Measurements from ENCODE around the gene ADGRA1. TPM values are rescaled to one million over a fixed set of nuclear protein-coding genes. Genes with fewer than 3 reads are reported as not detected.

Gene ADGRA1
- polyA plus RNA-seq, 4 donors, result 0.10 to 0.22 TPM; not detected in 2

GRCh38 chr10:133166828-133167692, 79.3 kb downstream of the ADGRA1 start:
- no peak for DNase-seq
- 78 to 89% (median 85%) methylated on average over 66 of the region's 66 CpGs for WGBS, 3 donors

GRCh38 chr10:133167693-133168616, 80.2 kb downstream of the ADGRA1 start:
- H3K4me3 ChIP-seq (ENCODE audit: low read depth in 1 of 3, low read length in 3 of 3), result no peak overlapping the region
- no peaks in the 10 kb centered on the region for H3K9me3 ChIP-seq (ENCODE audit: control insufficient read depth in 2 of 2, insufficient read depth in 1 of 2, low read depth in 1 of 2, low read length in 1 of 2)
- no peaks in the 10 kb centered on the region for H3K4me1 ChIP-seq (ENCODE audit: control insufficient read depth in 3 of 3, insufficient read depth in 2 of 3, low read depth in 1 of 3, low read length in 2 of 3)
- peaks cover 0 to 2% (median 0%) of the 10 kb centered on the region in 3 donors for H3K27me3 ChIP-seq (ENCODE audit: control insufficient read depth in 3 of 3, insufficient read depth in 3 of 3, low read length in 3 of 3)
- DNase-seq, result no peak
- peaks cover 0 to 64% (median 0%) of the 10 kb centered on the region in 3 donors for H3K36me3 ChIP-seq (ENCODE audit: control insufficient read depth in 3 of 3, insufficient read depth in 2 of 3, low read depth in 1 of 3, low read length in 3 of 3)
- no peak overlapping the region for H3K27ac ChIP-seq (ENCODE audit: low read depth in 1 of 3, low read length in 2 of 3)
- FAIRE-seq, result no peak
- WGBS, 3 donors, result 79 to 91% (median 85%) methylated on average over 32 to 37 of the region's 37 CpGs

More at GRCh38 chr10:133166828-133167692, 79.3 kb downstream of the ADGRA1 start:
- Histone ChIP-seq H3K27me3 (ENCODE audit: control insufficient read depth in 3 of 3, insufficient read depth in 3 of 3, low read length in 3 of 3) (peaks cover 0 to 7% (median 0%) of the 10 kb centered on the region in 3 donors), H3K4me3 (ENCODE audit: low read depth in 1 of 3, low read length in 3 of 3) (no peak overlapping the region), H3K27ac (ENCODE audit: low read depth in 1 of 3, low read length in 2 of 3) (no peak overlapping the region), H3K9me3 (ENCODE audit: control insufficient read depth in 2 of 2, insufficient read depth in 1 of 2, low read depth in 1 of 2, low read length in 1 of 2) (no peaks in the 10 kb centered on the region), H3K36me3 (ENCODE audit: control insufficient read depth in 3 of 3, insufficient read depth in 2 of 3, low read depth in 1 of 3, low read length in 3 of 3) (peaks cover 0 to 68% (median 0%) of the 10 kb centered on the region in 3 donors), H3K4me1 (ENCODE audit: control insufficient read depth in 3 of 3, insufficient read depth in 2 of 3, low read depth in 1 of 3, low read length in 2 of 3) (no peaks in the 10 kb centered on the region)
- no peak for FAIRE-seq

GRCh38 chr10:133168617-133169031, 80.9 kb downstream of the ADGRA1 start:
- peaks cover 0 to 2% (median 0%) of the 10 kb centered on the region in 3 donors for H3K27me3 ChIP-seq (ENCODE audit: control insufficient read depth in 3 of 3, insufficient read depth in 3 of 3, low read length in 3 of 3)
- no peak overlapping the region for H3K27ac ChIP-seq (ENCODE audit: low read depth in 1 of 3, low read length in 2 of 3)
- H3K4me1 ChIP-seq (ENCODE audit: control insufficient read depth in 3 of 3, insufficient read depth in 2 of 3, low read depth in 1 of 3, low read length in 2 of 3), result no peaks in the 10 kb centered on the region
- WGBS, 3 donors, result 81 to 90% (median 87%) methylated on average over 14 of the region's 14 CpGs
- no peak for DNase-seq
- H3K4me3 ChIP-seq (ENCODE audit: low read depth in 1 of 3, low read length in 3 of 3), result no peak overlapping the region
- FAIRE-seq, result no peak
- H3K9me3 ChIP-seq (ENCODE audit: control insufficient read depth in 2 of 2, insufficient read depth in 1 of 2, low read depth in 1 of 2, low read length in 1 of 2), result no peaks in the 10 kb centered on the region
- H3K36me3 ChIP-seq (ENCODE audit: control insufficient read depth in 3 of 3, insufficient read depth in 2 of 3, low read depth in 1 of 3, low read length in 3 of 3), result peaks cover 0 to 60% (median 0%) of the 10 kb centered on the region in 3 donors

- Histone ChIP-seq H3K9me3 (ENCODE audit: control insufficient read depth in 2 of 2, insufficient read depth in 1 of 2, low read depth in 1 of 2, low read length in 1 of 2) (no peaks in the 10 kb centered on the region), H3K4me1 (ENCODE audit: control insufficient read depth in 3 of 3, insufficient read depth in 2 of 3, low read depth in 1 of 3, low read length in 2 of 3) (no peaks in the 10 kb centered on the region), H3K27ac (ENCODE audit: low read depth in 1 of 3, low read length in 2 of 3) (no peak overlapping the region), H3K4me3 (ENCODE audit: low read depth in 1 of 3, low read length in 3 of 3) (no peak overlapping the region), H3K27me3 (ENCODE audit: control insufficient read depth in 3 of 3, insufficient read depth in 3 of 3, low read length in 3 of 3) (peaks cover 0 to 2% (median 0%) of the 10 kb centered on the region in 3 donors), H3K36me3 (ENCODE audit: control insufficient read depth in 3 of 3, insufficient read depth in 2 of 3, low read depth in 1 of 3, low read length in 3 of 3) (peaks cover 0 to 60% (median 0%) of the 10 kb centered on the region in 3 donors)
- 90 to 94% (median 91%) methylated on average over 30 of the region's 30 CpGs for WGBS, 3 donors
- no peak for DNase-seq
- no peak for FAIRE-seq
Measured at GRCh38 chr10:133169173-133169947, 81.6 kb downstream of the ADGRA1 start.

GRCh38 chr10:133170092-133170491, 82.4 kb downstream of the ADGRA1 start:
- DNase-seq (no peak), FAIRE-seq (no peak)
- peaks cover 0 to 55% (median 0%) of the 10 kb centered on the region in 3 donors for H3K36me3 ChIP-seq (ENCODE audit: control insufficient read depth in 3 of 3, insufficient read depth in 2 of 3, low read depth in 1 of 3, low read length in 3 of 3)
- H3K4me3 ChIP-seq (ENCODE audit: low read depth in 1 of 3, low read length in 3 of 3), result no peak overlapping the region
- no peaks in the 10 kb centered on the region for H3K9me3 ChIP-seq (ENCODE audit: control insufficient read depth in 2 of 2, insufficient read depth in 1 of 2, low read depth in 1 of 2, low read length in 1 of 2)
- H3K4me1 ChIP-seq (ENCODE audit: control insufficient read depth in 3 of 3, insufficient read depth in 2 of 3, low read depth in 1 of 3, low read length in 2 of 3), result no peaks in the 10 kb centered on the region
- WGBS, 3 donors, result 78 to 83% (median 83%) methylated on average over 17 of the region's 17 CpGs
- peaks cover 0 to 2% (median 0%) of the 10 kb centered on the region in 3 donors for H3K27me3 ChIP-seq (ENCODE audit: control insufficient read depth in 3 of 3, insufficient read depth in 3 of 3, low read length in 3 of 3)
- no peak overlapping the region for H3K27ac ChIP-seq (ENCODE audit: low read depth in 1 of 3, low read length in 2 of 3)

- WGBS, 3 donors, result 88 to 90% (median 90%) methylated on average over 15 of the region's 15 CpGs
- no peak for FAIRE-seq
Measured at GRCh38 chr10:133173860-133174640, 86.3 kb downstream of the ADGRA1 start.

GRCh38 chr10:133174689-133175263, 87.1 kb downstream of the ADGRA1 start:
- Histone ChIP-seq H3K4me3 (ENCODE audit: low read depth in 1 of 3, low read length in 3 of 3) (no peak overlapping the region), H3K4me1 (ENCODE audit: control insufficient read depth in 3 of 3, insufficient read depth in 2 of 3, low read depth in 1 of 3, low read length in 2 of 3) (no peaks in the 10 kb centered on the region), H3K27ac (ENCODE audit: low read depth in 1 of 3, low read length in 2 of 3) (no peak overlapping the region), H3K36me3 (ENCODE audit: control insufficient read depth in 3 of 3, insufficient read depth in 2 of 3, low read depth in 1 of 3, low read length in 3 of 3) (peaks cover 0 to 34% (median 0%) of the 10 kb centered on the region in 3 donors), H3K27me3 (ENCODE audit: control insufficient read depth in 3 of 3, insufficient read depth in 3 of 3, low read length in 3 of 3) (no peaks in the 10 kb centered on the region), H3K9me3 (ENCODE audit: control insufficient read depth in 2 of 2, insufficient read depth in 1 of 2, low read depth in 1 of 2, low read length in 1 of 2) (peaks cover 0 to 3% of the 10 kb centered on the region in 2 donors)
- FAIRE-seq (no peak), DNase-seq (no peak)
- 69 to 81% (median 79%) methylated on average over 3 of the region's 3 CpGs for WGBS, 3 donors

More at GRCh38 chr10:133173860-133174640, 86.3 kb downstream of the ADGRA1 start:
- Histone ChIP-seq H3K4me1 (ENCODE audit: control insufficient read depth in 3 of 3, insufficient read depth in 2 of 3, low read depth in 1 of 3, low read length in 2 of 3) (no peaks in the 10 kb centered on the region), H3K36me3 (ENCODE audit: control insufficient read depth in 3 of 3, insufficient read depth in 2 of 3, low read depth in 1 of 3, low read length in 3 of 3) (peaks cover 0 to 33% (median 0%) of the 10 kb centered on the region in 3 donors), H3K27ac (ENCODE audit: low read depth in 1 of 3, low read length in 2 of 3) (no peak overlapping the region), H3K9me3 (ENCODE audit: control insufficient read depth in 2 of 2, insufficient read depth in 1 of 2, low read depth in 1 of 2, low read length in 1 of 2) (peaks cover 0 to 3% of the 10 kb centered on the region in 2 donors), H3K27me3 (ENCODE audit: control insufficient read depth in 3 of 3, insufficient read depth in 3 of 3, low read length in 3 of 3) (no peaks in the 10 kb centered on the region), H3K4me3 (ENCODE audit: low read depth in 1 of 3, low read length in 3 of 3) (no peak overlapping the region)
- DNase-seq, result no peak
